GM18861 (cell line): ENCODE measurements around the gene MRPL51.
A peak's percentile ranks its signal among the peaks of the same experiment; 100 is the strongest.
"Not testable (repeated sequence)": the region's sequence is repeated elsewhere in the genome, so short reads cannot be mapped to it uniquely, and the experiment has no call there.

ENCODE experiments used
- ATAC-seq: cut with Tn5 transposase; IDR thresholded peaks from one replicate; pipeline ENCODE4 v1.9.1; 2021; ENCODE audit not compliant: unreplicated experiment

MRPL51 gene

GRCh38 chr12:6489449-6489848 is 3.6 kb downstream of the MRPL51 start:
- no peak for ATAC-seq

- no peak for ATAC-seq
These were observed 4.8 kb downstream of the MRPL51 start for GRCh38 chr12:6488240-6488639.

- ATAC-seq: no peak
These were observed 14.6 kb downstream of the MRPL51 start for GRCh38 chr12:6478416-6478815.

- not testable (repeated sequence) for ATAC-seq
These were observed 15.3 kb downstream of the MRPL51 start for GRCh38 chr12:6477601-6478377.

- no peak for ATAC-seq
These were observed 16.6 kb downstream of the MRPL51 start for GRCh38 chr12:6476489-6476888.

GRCh38 chr12:6475233-6475975 is 17.7 kb downstream of the MRPL51 start:
- ATAC-seq: not testable (repeated sequence)

- no peak for ATAC-seq
These were observed 20.6 kb downstream of the MRPL51 start for GRCh38 chr12:6472491-6472890.

GRCh38 chr12:6471989-6472360 is 21.1 kb downstream of the MRPL51 start:
- ATAC-seq: no peak

- peak; percentile 68 for ATAC-seq
These were observed 22.5 kb downstream of the MRPL51 start, which contains the start of gene VAMP1 for GRCh38 chr12:6470375-6471163. VAMP1 (minus strand) TSS chr12:6470677; CDS start chr12:6470531, 146 bp downstream.

- no peak for ATAC-seq
These were observed 23.3 kb downstream of the MRPL51 start for GRCh38 chr12:6469609-6470374.

GRCh38 chr12:6469092-6469491 is 24.0 kb downstream of the MRPL51 start:
- ATAC-seq: no peak

- no peak for ATAC-seq
These were observed 24.8 kb downstream of the MRPL51 start for GRCh38 chr12:6468283-6468575.

- ATAC-seq: not testable (repeated sequence)
These were observed 25.3 kb downstream of the MRPL51 start for GRCh38 chr12:6467571-6468282.

- ATAC-seq: not testable (repeated sequence)
These were observed 26.3 kb downstream of the MRPL51 start for GRCh38 chr12:6466751-6467150.

GRCh38 chr12:6466184-6466573 is 26.9 kb downstream of the MRPL51 start:
- ATAC-seq: no peak

GRCh38 chr12:6465467-6466183 is 27.4 kb downstream of the MRPL51 start:
- no peak for ATAC-seq

- no peak for ATAC-seq
These were observed 28.5 kb downstream of the MRPL51 start for GRCh38 chr12:6464531-6464930.

GRCh38 chr12:6463858-6464257 is 29.2 kb downstream of the MRPL51 start:
- no peak for ATAC-seq

- ATAC-seq: no peak
These were observed 29.8 kb downstream of the MRPL51 start for GRCh38 chr12:6463216-6463615.
